Gastrocnemius medialis (tissue), 4 donors: ENCODE data around the gene PSME3.
"Not testable (repeated sequence)": the region's sequence is repeated elsewhere in the genome, so short reads cannot be mapped to it uniquely, and the experiment has no call there.

ENCODE experiments used
- CTCF ChIP-seq, 5 experiments: fragments of 450-650 bp in 3 of 5; fragments of 200-600 bp in 2 of 5; sonication (generic) in 2 of 5; IDR thresholded peaks in 4 of 5; conservative IDR thresholded peaks in 1 of 5; 1 replicate in 4 of 5; 2 replicates in 1 of 5; pipeline ENCODE4 v1.5.1; 2016 to 2019; ENCODE audit warnings: antibody characterized with exemption in 5 of 5, mild to moderate bottlenecking in 3 of 5, moderate library complexity in 3 of 5
- POLR2A ChIP-seq, 2 donors: fragments of 450-650 bp; IDR thresholded peaks; one replicate each; pipeline ENCODE4 v1.6.1; 2017; ENCODE audit warnings: antibody characterized with exemption in 2 of 2, mild to moderate bottlenecking in 2 of 2, moderate library complexity in 2 of 2

DNA sequence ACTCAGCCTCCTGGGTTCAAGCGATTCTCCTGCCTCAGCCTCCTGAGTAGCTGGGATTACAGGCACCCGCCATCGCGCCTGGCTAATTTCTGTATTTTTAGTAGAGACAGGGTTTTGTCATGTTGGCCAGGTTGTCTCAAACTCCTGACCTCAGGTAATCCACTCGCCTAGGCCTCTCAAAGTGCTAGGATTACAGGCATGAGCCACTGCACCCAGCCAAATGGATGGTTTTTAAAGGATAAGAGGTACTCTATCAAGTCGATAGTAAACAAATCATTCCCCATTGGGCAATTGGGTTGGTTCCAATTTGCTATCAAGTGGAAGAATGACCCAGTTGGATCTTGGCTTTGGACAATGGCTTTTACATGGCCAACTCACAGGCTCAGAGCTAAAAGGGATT, 48.5 kb downstream of the PSME3 start:
- not testable (repeated sequence) for TF ChIP-seq CTCF (IDR thresholded peaks at IDR 0.05 in 4 of 5, conservative IDR thresholded peaks at IDR 0.05 in 1 of 5); POLR2A (IDR thresholded peaks at IDR 0.05)
